NCI-H510A treated with DMSO at 0.1 percent for 48 hours (cell line): ENCODE results near the gene MIGA2.

Source experiments
- DNase-seq: peaks from one replicate; lab custom pipeline; 2025; lab: John Stamatoyannopoulos, UW

Gene MIGA2

GRCh38 chr9:129038109-129038852 is 1.9 kb downstream of the MIGA2 start:
- no peak for DNase-seq

DNA sequence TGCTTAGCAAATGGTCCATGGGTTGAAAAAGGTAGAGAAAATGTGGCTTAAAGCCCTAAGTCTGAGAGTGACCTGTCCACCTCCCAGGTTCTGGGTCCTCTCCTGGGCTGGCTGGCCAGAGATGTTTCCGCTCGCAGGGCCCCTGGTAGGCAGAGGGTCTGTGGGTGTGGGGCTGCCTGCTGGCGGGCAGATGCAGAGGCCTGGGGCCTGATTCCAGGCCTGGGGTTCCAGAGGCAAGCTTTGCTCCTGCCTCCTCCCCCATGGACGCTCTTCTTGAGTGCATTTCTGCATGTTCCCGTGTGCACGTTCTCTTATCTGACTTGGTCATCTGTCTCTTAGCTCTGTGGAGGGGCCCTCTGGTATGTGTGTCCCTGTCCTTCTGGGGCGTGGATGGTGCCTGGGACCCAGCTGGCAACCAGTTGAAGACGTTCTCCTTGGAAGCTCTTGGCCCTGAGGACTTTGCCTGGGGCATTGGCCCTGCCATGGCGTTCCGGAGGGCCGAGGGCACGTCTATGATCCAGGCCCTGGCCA is 3.8 kb downstream of the MIGA2 start:
- DNase-seq, result no peak

- DNase-seq, result no peak
These were observed 5.6 kb downstream of the MIGA2 start for GRCh38 chr9:129042016-129042415.

- no peak for DNase-seq
These were observed 16.2 kb downstream of the MIGA2 start for GRCh38 chr9:129052592-129052991.

DNA sequence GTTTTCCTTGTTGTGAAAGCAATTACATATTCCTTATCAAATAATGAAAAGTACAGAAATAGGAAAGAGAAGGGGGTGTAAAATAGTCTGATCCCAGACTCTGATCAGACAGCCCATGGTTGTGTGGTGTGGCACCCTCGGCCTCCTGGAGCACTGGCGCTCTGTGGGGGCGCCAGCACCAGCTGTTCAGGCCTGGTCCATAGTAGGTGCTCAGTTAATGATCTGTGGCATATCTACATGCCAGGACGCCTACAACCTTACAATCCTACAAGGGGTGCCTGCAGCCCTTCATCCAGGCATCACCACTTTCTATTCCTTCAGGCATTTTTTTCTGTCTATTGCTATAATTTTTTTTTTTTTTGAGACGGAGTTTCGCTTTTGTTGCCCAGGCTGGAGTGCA is 16.6 kb downstream of the MIGA2 start:
- DNase-seq, result no peak

GRCh38 chr9:129054163-129054851 is 17.9 kb downstream of the MIGA2 start:
- no peak for DNase-seq

- DNase-seq, result no peak
These were observed 22.8 kb downstream of the MIGA2 start for GRCh38 chr9:129058965-129059795.

- no peak for DNase-seq
These were observed 23.7 kb downstream of the MIGA2 start for GRCh38 chr9:129059796-129060785.

- DNase-seq, result no peak
These were observed 24.6 kb downstream of the MIGA2 start for GRCh38 chr9:129060991-129061390.

- no peak for DNase-seq
These were observed 26.6 kb downstream of the MIGA2 start for GRCh38 chr9:129063061-129063460.

GRCh38 chr9:129064499-129064908 is 28.1 kb downstream of the MIGA2 start:
- no peak for DNase-seq

GRCh38 chr9:129068110-129068509 is 31.7 kb downstream of the MIGA2 start:
- no peak for DNase-seq

GRCh38 chr9:129068990-129069861 is 32.8 kb downstream of the MIGA2 start:
- DNase-seq, result no peak

GRCh38 chr9:129069862-129070641 is 33.6 kb downstream of the MIGA2 start:
- no peak for DNase-seq

- DNase-seq, result no peak
These were observed 34.5 kb downstream of the MIGA2 start for GRCh38 chr9:129070696-129071525.

GRCh38 chr9:129071526-129072126 is 35.2 kb downstream of the MIGA2 start:
- no peak for DNase-seq

DNA sequence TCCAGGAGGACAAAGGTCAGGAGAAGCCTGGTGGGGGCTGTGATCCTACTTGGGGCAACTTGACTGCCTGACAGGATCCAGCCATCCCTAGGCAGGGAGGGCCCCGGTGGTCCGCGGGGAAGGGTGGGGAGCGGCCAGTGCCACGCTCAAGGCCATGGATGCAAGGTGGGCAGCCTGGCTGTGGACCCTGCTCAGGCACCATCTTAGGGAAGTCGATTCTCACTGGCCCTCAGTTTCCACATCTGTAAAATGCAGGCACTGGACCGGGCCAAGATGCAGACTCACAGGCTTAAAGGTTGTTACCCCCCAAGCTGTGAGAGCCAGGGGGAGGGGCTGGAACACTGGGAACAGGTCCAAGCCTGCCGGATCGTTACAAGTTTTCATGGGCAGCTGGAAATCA is 35.7 kb downstream of the MIGA2 start:
- DNase-seq, result no peak

- DNase-seq, result no peak
These were observed 37.0 kb downstream of the MIGA2 start for GRCh38 chr9:129073404-129073803.
